Muscle of arm (tissue), 12 donors: ENCODE results near the gene GRIA1. TPM values are rescaled to one million over a fixed set of nuclear protein-coding genes. Genes with fewer than 3 reads are reported as not detected.

Experiments used
- DNase-seq: peaks from one replicate; pipeline ENCODE4 v3.0.0-alpha.2; 2013
- polyA plus RNA-seq, 12 donors: library from polyadenylated mRNA; unstranded; fragments of 120-200 nt; gene quantifications; one replicate each; pipeline ENCODE4 v1.2.1, GENCODE V29; 2013; ENCODE audit not compliant: insufficient read length in 12 of 12

Gene GRIA1
- polyA plus RNA-seq, 12 donors = 0.65 to 3.6 (median 1.1) TPM; not detected in 2

- no peak for DNase-seq
Measured at GRCh38 chr5:153496835-153497234, 6.4 kb downstream of the GRIA1 start.

GRCh38 chr5:153498516-153498915, 8.0 kb downstream of the GRIA1 start:
- DNase-seq = no peak

GRCh38 chr5:153500178-153500577, 9.7 kb downstream of the GRIA1 start:
- no peak for DNase-seq

GRCh38 chr5:153504726-153505125, 14.3 kb downstream of the GRIA1 start:
- DNase-seq = no peak

- DNase-seq = no peak
Measured at GRCh38 chr5:153508700-153509099, 18.2 kb downstream of the GRIA1 start.

GRCh38 chr5:153511622-153512021, 21.2 kb downstream of the GRIA1 start:
- DNase-seq = no peak

- DNase-seq = peak; percentile 26
Measured at GRCh38 chr5:153513156-153513555, 22.7 kb downstream of the GRIA1 start.

GRCh38 chr5:153515301-153515700, 24.8 kb downstream of the GRIA1 start:
- DNase-seq = no peak

GRCh38 chr5:153516504-153517240, 26.2 kb downstream of the GRIA1 start:
- DNase-seq = no peak

GRCh38 chr5:153517241-153517611, 26.8 kb downstream of the GRIA1 start:
- no peak for DNase-seq

- DNase-seq = no peak
Measured at GRCh38 chr5:153520137-153520536, 29.7 kb downstream of the GRIA1 start.

- no peak for DNase-seq
Measured at GRCh38 chr5:153520952-153521351, 30.5 kb downstream of the GRIA1 start.

GRCh38 chr5:153523211-153523610, 32.7 kb downstream of the GRIA1 start:
- DNase-seq = no peak

GRCh38 chr5:153523831-153524230, 33.4 kb downstream of the GRIA1 start:
- no peak for DNase-seq

GRCh38 chr5:153525536-153525935, 35.1 kb downstream of the GRIA1 start:
- DNase-seq = no peak

- no peak for DNase-seq
Measured at GRCh38 chr5:153530357-153531143, 40.1 kb downstream of the GRIA1 start.

- DNase-seq = no peak
Measured at GRCh38 chr5:153533546-153533945, 43.1 kb downstream of the GRIA1 start.

- no peak for DNase-seq
Measured at GRCh38 chr5:153534102-153534501, 43.6 kb downstream of the GRIA1 start.

- no peak for DNase-seq
Measured at GRCh38 chr5:153537207-153537606, 46.7 kb downstream of the GRIA1 start.

- DNase-seq = no peak
Measured at GRCh38 chr5:153539983-153540382, 49.5 kb downstream of the GRIA1 start.

GRCh38 chr5:153542536-153542935, 52.1 kb downstream of the GRIA1 start:
- DNase-seq = no peak

- no peak for DNase-seq
Measured at GRCh38 chr5:153543288-153543687, 52.8 kb downstream of the GRIA1 start.

- DNase-seq = no peak
Measured at GRCh38 chr5:153543959-153544470, 53.5 kb downstream of the GRIA1 start.
